Measurements from ENCODE around the gene PRKAA1. TPM values are rescaled to one million over a fixed set of nuclear protein-coding genes. Genes with fewer than 3 reads are reported as not detected.

PRKAA1 gene
- total RNA-seq, 4 donors from 2014 or later, result 66.2 to 86.1 (median 77.9) TPM

DNA sequence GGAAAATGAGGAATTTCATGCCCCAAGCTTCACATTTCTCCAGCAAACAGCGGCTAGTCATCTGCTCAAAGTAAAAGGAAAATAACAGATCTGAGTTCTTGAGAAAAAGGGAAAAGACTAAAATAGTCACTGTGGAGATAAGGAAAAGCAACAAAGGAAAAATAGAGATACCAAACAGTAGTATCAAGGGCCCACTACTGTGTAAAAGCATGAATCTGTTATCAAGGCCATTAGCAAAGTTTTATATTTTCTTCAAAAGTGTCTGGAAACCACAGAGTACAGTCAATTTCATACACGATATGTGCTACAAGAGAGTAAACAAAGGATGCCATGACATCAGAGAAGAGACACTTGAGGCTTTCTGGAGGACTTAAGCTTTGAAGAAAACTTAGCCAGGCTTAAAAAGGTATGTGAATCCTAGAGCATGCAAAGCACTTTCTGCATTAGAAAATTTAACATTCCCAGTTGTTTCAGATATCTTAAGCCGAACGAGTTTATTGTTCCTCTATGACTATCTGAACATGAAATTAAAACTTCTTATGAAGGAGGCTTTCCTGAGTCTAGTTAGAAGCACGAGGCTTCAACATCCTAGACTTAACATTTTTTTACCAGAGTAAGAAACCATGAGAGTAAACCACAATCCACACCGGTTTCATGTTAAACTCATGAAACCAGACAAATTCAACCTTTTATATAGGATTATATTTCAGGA lies 43.6 kb downstream of the PRKAA1 start:
- Histone ChIP-seq H3K9me3 (no peaks in the 10 kb centered on the region), H3K36me3 (peaks cover 0 to 13% (median 0%) of the 10 kb centered on the region in 3 donors), H3K27ac (peak overlapping the region; percentile 83 to 96 (median 92)), H3K4me1 (peaks cover 0 to 14% (median 5%) of the 10 kb centered on the region in 4 donors), H3K27me3 (no peaks in the 10 kb centered on the region), H3K4me3 (peak overlapping the region; percentile 59 to 90 (median 87))
- no peak for TF ChIP-seq POLR2A (IDR thresholded peaks at IDR 0.05)
- TF ChIP-seq EP300 (IDR thresholded peaks at IDR 0.05), result no peak
- TF ChIP-seq, protein P1, sequence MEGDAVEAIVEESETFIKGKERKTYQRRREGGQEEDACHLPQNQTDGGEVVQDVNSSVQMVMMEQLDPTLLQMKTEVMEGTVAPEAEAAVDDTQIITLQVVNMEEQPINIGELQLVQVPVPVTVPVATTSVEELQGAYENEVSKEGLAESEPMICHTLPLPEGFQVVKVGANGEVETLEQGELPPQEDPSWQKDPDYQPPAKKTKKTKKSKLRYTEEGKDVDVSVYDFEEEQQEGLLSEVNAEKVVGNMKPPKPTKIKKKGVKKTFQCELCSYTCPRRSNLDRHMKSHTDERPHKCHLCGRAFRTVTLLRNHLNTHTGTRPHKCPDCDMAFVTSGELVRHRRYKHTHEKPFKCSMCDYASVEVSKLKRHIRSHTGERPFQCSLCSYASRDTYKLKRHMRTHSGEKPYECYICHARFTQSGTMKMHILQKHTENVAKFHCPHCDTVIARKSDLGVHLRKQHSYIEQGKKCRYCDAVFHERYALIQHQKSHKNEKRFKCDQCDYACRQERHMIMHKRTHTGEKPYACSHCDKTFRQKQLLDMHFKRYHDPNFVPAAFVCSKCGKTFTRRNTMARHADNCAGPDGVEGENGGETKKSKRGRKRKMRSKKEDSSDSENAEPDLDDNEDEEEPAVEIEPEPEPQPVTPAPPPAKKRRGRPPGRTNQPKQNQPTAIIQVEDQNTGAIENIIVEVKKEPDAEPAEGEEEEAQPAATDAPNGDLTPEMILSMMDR (IDR thresholded peaks at IDR 0.05), result no peak
- 6 to 10% methylated on average over 6 of the region's 6 CpGs for WGBS, 2 donors
- DNase-seq (ENCODE audit: low spot score in 2 of 2), result no peak

DNA sequence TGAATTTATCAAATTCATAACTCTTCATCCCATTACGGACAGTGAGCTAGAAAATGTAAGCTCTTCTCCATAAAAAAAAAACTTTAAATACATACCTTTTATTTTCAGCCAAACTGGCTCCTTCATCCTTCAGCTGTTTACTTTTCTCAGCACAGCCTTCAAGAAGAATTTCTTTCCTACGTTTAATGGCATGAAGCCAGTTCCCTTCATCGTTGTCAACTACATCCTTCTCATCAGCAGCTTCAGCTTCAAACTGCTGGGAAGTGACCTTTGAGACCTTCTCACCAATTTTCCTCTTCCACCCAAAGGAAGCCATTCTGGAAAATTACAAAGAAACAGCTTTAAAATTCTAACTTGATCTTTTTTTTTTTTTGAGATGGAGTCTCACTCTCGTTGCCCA lies 51.5 kb downstream of the PRKAA1 start:
- 36 to 38% methylated on average over 4 of the region's 4 CpGs for WGBS, 2 donors
- H3K4me1 ChIP-seq, result peaks cover 0 to 39% (median 0%) of the 10 kb centered on the region in 4 donors
- H3K36me3 ChIP-seq, result peaks cover 0 to 13% (median 3%) of the 10 kb centered on the region in 3 donors
- no peak for TF ChIP-seq EP300 (IDR thresholded peaks at IDR 0.05)
- TF ChIP-seq, protein P1 (IDR thresholded peaks at IDR 0.05), result no peak
- no peak for TF ChIP-seq POLR2A (IDR thresholded peaks at IDR 0.05)
- DNase-seq (ENCODE audit: low spot score in 2 of 2), result no peak
- H3K4me3 ChIP-seq, result no peak overlapping the region
- no peak overlapping the region for H3K27ac ChIP-seq
- no peaks in the 10 kb centered on the region for H3K9me3 ChIP-seq
- no peaks in the 10 kb centered on the region for H3K27me3 ChIP-seq

DNA sequence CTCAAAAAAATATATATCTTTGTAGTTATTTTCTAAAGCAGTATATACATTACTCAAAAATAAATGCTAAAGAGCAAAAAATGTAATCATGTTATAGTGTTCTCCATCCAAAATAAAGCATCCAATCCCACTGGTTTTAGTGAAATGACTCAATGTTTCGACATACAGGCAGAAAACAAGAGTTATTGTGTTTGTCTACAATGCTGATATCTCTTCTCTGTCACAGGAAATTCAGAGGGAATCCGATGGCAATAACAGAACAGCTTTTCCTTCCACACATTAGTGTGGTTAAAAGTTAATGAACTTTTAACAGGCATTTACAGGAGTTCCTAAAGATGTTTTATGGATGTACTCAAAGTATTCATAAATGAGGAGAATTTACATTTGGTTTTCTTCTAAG lies 54.4 kb downstream of the PRKAA1 start:
- Histone ChIP-seq H3K4me3 (no peak overlapping the region), H3K4me1 (peaks cover 0 to 32% (median 0%) of the 10 kb centered on the region in 4 donors), H3K9me3 (peaks cover 0 to 13% (median 0%) of the 10 kb centered on the region in 4 donors), H3K27me3 (no peaks in the 10 kb centered on the region), H3K36me3 (peaks cover 0 to 40% (median 10%) of the 10 kb centered on the region in 3 donors), H3K27ac (no peak overlapping the region)
- DNase-seq (ENCODE audit: low spot score in 2 of 2), result no peak
- WGBS, 2 donors, result 37 to 55% methylated on average over 2 of the region's 2 CpGs
- TF ChIP-seq, protein P1 (IDR thresholded peaks at IDR 0.05), result no peak
- TF ChIP-seq EP300 (IDR thresholded peaks at IDR 0.05) (no peak), POLR2A (IDR thresholded peaks at IDR 0.05) (no peak)

DNA sequence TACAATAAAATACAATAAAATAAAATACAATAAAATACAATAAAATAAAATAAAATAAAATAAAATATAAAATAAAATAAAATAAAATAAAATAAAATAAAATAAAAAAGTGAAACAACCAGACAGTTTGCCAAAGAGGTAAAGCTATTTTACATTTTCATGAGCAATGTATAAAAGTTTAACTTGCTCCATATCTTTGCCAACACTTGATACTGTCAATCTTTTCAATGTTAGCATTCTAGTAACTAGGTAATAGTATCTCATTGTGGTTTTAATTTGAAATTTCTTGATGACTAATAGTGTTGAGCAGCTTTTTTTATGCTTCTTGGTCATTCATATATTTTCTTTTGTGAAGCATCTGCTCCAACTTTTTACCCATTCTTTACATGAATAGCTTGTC lies 59.7 kb downstream of the PRKAA1 start:
- peaks cover 0 to 13% (median 0%) of the 10 kb centered on the region in 4 donors for H3K9me3 ChIP-seq
- no peak overlapping the region for H3K27ac ChIP-seq
- TF ChIP-seq EP300 (IDR thresholded peaks at IDR 0.05) (no peak), POLR2A (IDR thresholded peaks at IDR 0.05) (no peak)
- TF ChIP-seq, protein P1 (IDR thresholded peaks at IDR 0.05), result no peak
- H3K27me3 ChIP-seq, result no peaks in the 10 kb centered on the region
- H3K36me3 ChIP-seq, result peaks cover 0 to 35% (median 10%) of the 10 kb centered on the region in 3 donors
- DNase-seq (ENCODE audit: low spot score in 2 of 2), result no peak
- peaks cover 0 to 28% (median 16%) of the 10 kb centered on the region in 4 donors for H3K4me1 ChIP-seq
- H3K4me3 ChIP-seq, result no peak overlapping the region

DNA sequence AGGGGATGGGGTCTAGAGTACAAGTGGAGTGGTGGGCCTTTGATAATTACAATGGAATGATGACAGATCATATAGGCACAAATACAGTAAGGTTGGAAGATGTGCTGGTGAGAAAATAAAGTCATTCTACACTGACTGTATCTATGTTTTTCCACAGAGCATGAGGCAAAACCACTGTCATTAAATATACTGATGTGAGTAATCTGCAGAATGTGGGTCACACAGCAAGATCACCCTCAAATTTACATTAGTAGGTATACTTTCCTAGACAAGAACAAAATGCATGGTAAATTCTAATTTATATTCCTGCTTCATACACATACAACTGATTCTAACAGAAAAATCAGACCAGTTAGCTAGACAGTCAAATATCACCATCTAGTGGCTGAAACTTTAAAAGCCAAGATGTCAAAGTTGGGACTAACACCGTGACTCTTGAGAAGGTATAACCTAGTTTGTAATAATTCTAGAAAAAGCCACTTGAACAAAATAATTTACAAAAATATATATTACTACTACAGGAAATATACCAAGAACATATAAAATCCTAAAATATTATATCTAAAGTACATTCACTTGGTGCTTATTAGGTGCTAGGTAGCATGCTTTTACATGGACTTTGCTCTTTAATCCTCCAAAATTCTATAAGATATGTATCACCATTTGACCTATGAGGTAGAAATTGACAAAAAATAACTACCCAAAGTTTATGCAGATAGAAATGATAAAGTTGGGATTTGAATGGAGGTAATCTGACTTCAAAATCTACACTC lies 61.9 kb downstream of the PRKAA1 start:
- no peak overlapping the region for H3K27ac ChIP-seq
- TF ChIP-seq EP300 (IDR thresholded peaks at IDR 0.05) (no peak), POLR2A (IDR thresholded peaks at IDR 0.05) (no peak)
- TF ChIP-seq, protein P1 (IDR thresholded peaks at IDR 0.05), result peak; percentile 60 to 77 (median 66)
- 5 to 6% methylated on average over 1 of the region's 1 CpG for WGBS, 2 donors
- no peak overlapping the region for H3K4me3 ChIP-seq
- peaks cover 0 to 34% (median 18%) of the 10 kb centered on the region in 4 donors for H3K4me1 ChIP-seq
- peaks cover 0 to 13% (median 0%) of the 10 kb centered on the region in 4 donors for H3K9me3 ChIP-seq
- H3K36me3 ChIP-seq, result peaks cover 0 to 29% (median 3%) of the 10 kb centered on the region in 3 donors
- H3K27me3 ChIP-seq, result no peaks in the 10 kb centered on the region
- DNase-seq (ENCODE audit: low spot score in 2 of 2), result peak in 1 of 2 donors; percentile 29

All from tibial nerve (tissue), 4 donors.